GM12878 (cell line): ENCODE results near the gene RPRD2. TPM values are rescaled to one million over a fixed set of nuclear protein-coding genes. Genes with fewer than 3 reads are reported as not detected.

Experiments
- ATAC-seq: fragments of 200-7000 bp; cut with Tn5 transposase; 3 replicates; pipeline ENCODE4 v1.9.1; 2020; ENCODE audit warnings: mild to moderate bottlenecking, moderate library complexity
- BruUV-seq: library from RNA; stranded (reverse); fragments of 400-500 nt; replicated peaks from 2 replicates; lab custom pipeline; 2021; lab: Mats Ljungman, UMichigan
- CTCF ChIA-PET: fragments of 300-600 bp; sonication (Branson Sonifier 250); formaldehyde crosslinking; extraction: SDS; loops from one replicate; lab custom pipeline; 2021; ENCODE audit warnings: inconsistent platforms; lab: Yijun Ruan, JAX
- POLR2A ChIA-PET: fragments of 350-600 bp; formaldehyde crosslinking; extraction: SDS; loops from one replicate; lab custom pipeline; 2021; ENCODE audit warnings: inconsistent platforms; lab: Charles Lee
- RAD21 ChIA-PET: fragments of 300-600 bp; sonication (Branson Sonifier 250); formaldehyde crosslinking; loops from one replicate; lab custom pipeline; 2023; ENCODE audit warnings: antibody characterized with exemption; ENCODE audit not compliant: unreplicated experiment; lab: Charles Lee
- SMC1A ChIA-PET: fragments of 300-600 bp; sonication (Branson Sonifier 250); formaldehyde crosslinking; loops from one replicate; lab custom pipeline; 2023; ENCODE audit not compliant: unreplicated experiment, uncharacterized antibody; lab: Charles Lee
- DNase-seq: peaks from one replicate; pipeline ENCODE4 v3.0.0-alpha.2; 2011; ENCODE audit warnings: low read depth, low spot score
- FAIRE-seq: peaks from 3 replicates; lab custom pipeline; 2011; peaks lifted over from hg19 to GRCh38; lab: Jason Lieb, UNC
- H2AFZ ChIP-seq: 2 replicates; pipeline ENCODE4 v1.6.0; 2011; ENCODE audit warnings: low read depth, low read length, control low read depth; ENCODE audit not compliant: control insufficient read depth
- H3K27ac ChIP-seq: 2 replicates; pipeline ENCODE4 v1.5.1; 2011; ENCODE audit warnings: control low read depth; ENCODE audit not compliant: control insufficient read depth, insufficient read depth
- H3K27me3 ChIP-seq, 2 experiments: replicated peaks in 1 of 2; 2 replicates each; pipeline versions ENCODE4 v1.6.0 to v1.6.1; 2011; ENCODE audit warnings: low read length in 1 of 2; ENCODE audit not compliant: control insufficient read depth in 2 of 2, insufficient read depth in 2 of 2
- H3K36me3 ChIP-seq, 2 experiments: 2 replicates each; pipeline ENCODE4 v1.5.1; 2011; ENCODE audit warnings: low read length in 1 of 2; ENCODE audit not compliant: control insufficient read depth in 2 of 2, insufficient read depth in 2 of 2
- H3K4me1 ChIP-seq: 2 replicates; pipeline ENCODE4 v1.6.1; 2011; ENCODE audit warnings: mild to moderate bottlenecking, low read length, moderate library complexity, mixed read lengths; ENCODE audit not compliant: control insufficient read depth, insufficient read depth
- H3K4me2 ChIP-seq: 2 replicates; pipeline ENCODE4 v1.6.0; 2011; ENCODE audit warnings: control low read depth; ENCODE audit not compliant: control insufficient read depth, insufficient read depth
- H3K4me3 ChIP-seq: fragments of 200-600 bp; sonication (generic); 2 replicates; pipeline ENCODE4 v1.5.1; 2016
- H3K79me2 ChIP-seq: 2 replicates; pipeline ENCODE4 v1.6.0; 2011; ENCODE audit warnings: low read length; ENCODE audit not compliant: control insufficient read depth, insufficient read depth
- H3K9ac ChIP-seq: 2 replicates; pipeline ENCODE4 v1.8.0; 2011; ENCODE audit warnings: low read length, control low read depth, mixed read lengths; ENCODE audit not compliant: control insufficient read depth, insufficient read depth
- H3K9me3 ChIP-seq: replicated peaks from 3 replicates; pipeline ENCODE4 v1.5.1; 2011; ENCODE audit warnings: mild to moderate bottlenecking, low read length; ENCODE audit not compliant: control insufficient read depth, insufficient read depth
- H4K20me1 ChIP-seq: 2 replicates; pipeline ENCODE4 v1.6.0; 2011; ENCODE audit not compliant: control insufficient read depth, insufficient read depth
- BHLHE40 ChIP-seq, 2 experiments: fragments of 450-650 bp in 1 of 2; IDR thresholded peaks; 2 replicates each; pipeline ENCODE4 v1.6.1; 2011 to 2017; ENCODE audit warnings: low read depth in 2 of 2, borderline replicate concordance in 1 of 2, improper control_type of control experiment in 1 of 2, low read length in 1 of 2, mild to moderate bottlenecking in 1 of 2
- CHD2 ChIP-seq: IDR thresholded peaks from 2 replicates; pipeline ENCODE4 v1.6.1; 2011; ENCODE audit warnings: low read depth, low read length, improper control_type of control experiment, borderline replicate concordance
- CHD4 ChIP-seq: fragments of 200-600 bp; sonication (generic); IDR thresholded peaks from 2 replicates; pipeline ENCODE4 v1.6.1; 2016; ENCODE audit warnings: mild to moderate bottlenecking
- FOS ChIP-seq: IDR thresholded peaks from 3 replicates; pipeline ENCODE4 v1.6.1; 2011; ENCODE audit warnings: borderline replicate concordance; ENCODE audit not compliant: insufficient read length; ENCODE audit errors: extremely low read depth
- HDAC2 ChIP-seq: fragments of 200-600 bp; sonication (generic); IDR thresholded peaks from 2 replicates; pipeline ENCODE4 v1.6.1; 2017
- IKZF1 ChIP-seq: fragments of 450-650 bp; conservative IDR thresholded peaks from 2 replicates; pipeline ENCODE4 v1.6.1; 2017; ENCODE audit warnings: antibody characterized with exemption, mild to moderate bottlenecking
- KDM1A ChIP-seq: fragments of 200-600 bp; sonication (generic); IDR thresholded peaks from 2 replicates; pipeline ENCODE4 v1.6.1; 2016; ENCODE audit warnings: borderline replicate concordance
- MYB ChIP-seq: fragments of 150-350 bp; IDR thresholded peaks from 2 replicates; pipeline ENCODE4 v1.6.1; 2014; ENCODE audit warnings: mild to moderate bottlenecking, low read depth, low read length, borderline replicate concordance
- MYC ChIP-seq: IDR thresholded peaks from 2 replicates; pipeline ENCODE4 v1.6.1; 2011; ENCODE audit warnings: mild to moderate bottlenecking, low read length, moderate library complexity, inconsistent platforms; ENCODE audit not compliant: insufficient read depth, insufficient replicate concordance, insufficient read length, severe bottlenecking
- PAX8 ChIP-seq: fragments of 450-650 bp; IDR thresholded peaks from 2 replicates; pipeline ENCODE4 v1.6.1; 2017; ENCODE audit warnings: mild to moderate bottlenecking, moderate library complexity
- POLR2A ChIP-seq: IDR thresholded peaks from 2 replicates; pipeline ENCODE4 v1.6.1; 2011; ENCODE audit warnings: low read depth, mild to moderate bottlenecking, low read length
- POLR2AphosphoS2 ChIP-seq: IDR thresholded peaks from 2 replicates; pipeline ENCODE4 v1.6.1; 2011; ENCODE audit warnings: low read depth, mild to moderate bottlenecking, low read length, improper control_type of control experiment, moderate library complexity
- RFX5 ChIP-seq: IDR thresholded peaks from 2 replicates; pipeline ENCODE4 v1.6.1; 2011; ENCODE audit warnings: low read depth, low read length, improper control_type of control experiment
- SIX5 ChIP-seq: IDR thresholded peaks from 2 replicates; pipeline ENCODE4 v1.6.1; 2011; ENCODE audit warnings: mild to moderate bottlenecking, low read depth, low read length, moderate library complexity; ENCODE audit not compliant: severe bottlenecking
- SREBF2 ChIP-seq: IDR thresholded peaks from 2 replicates; pipeline ENCODE4 v1.6.1; 2012; ENCODE audit warnings: mild to moderate bottlenecking, low read length
- TCF12 ChIP-seq: IDR thresholded peaks from 2 replicates; pipeline ENCODE4 v1.6.1; 2011; ENCODE audit warnings: low read depth, mild to moderate bottlenecking, low read length
- WRNIP1 ChIP-seq: IDR thresholded peaks from 2 replicates; pipeline ENCODE4 v1.6.1; 2011; ENCODE audit warnings: low read depth, low read length, improper control_type of control experiment, borderline replicate concordance
- WGBS: methylation state at CpG from one replicate; pipeline ENCODE4 v1.1.6; 2016; ENCODE audit warnings: low lambda C conversion rate; ENCODE audit not compliant: insufficient replicate concordance, insufficient coverage; ENCODE audit errors: missing lambda C conversion rate; 5-methylcytosine and 5-hydroxymethylcytosine counted together
- in situ Hi-C: fragments of 300-500 bp; cut with MboI; formaldehyde crosslinking; loops from 9 replicates; pipeline ENCODE4 v1.14.3; 2018; ENCODE audit warnings: mixed read lengths
- intact Hi-C: fragments of 100-400 bp; cut with micrococcal nuclease; formaldehyde crosslinking; loops from one replicate; pipeline ENCODE4 v1.14.2; 2022; ENCODE audit not compliant: unreplicated experiment
- polyA plus RNA-seq, 11 experiments: library from polyadenylated mRNA; depleted of rRNA in 4 of 11; unstranded in 6 of 11; stranded (reverse) in 5 of 11; fragments of >200 nt; fragmentation: Nextera tagmentation in 4 of 11; fragmentation: Illumina TruSeq in 1 of 11; extraction: Ambion mirVana in 4 of 11; extraction: Trizol in 1 of 11; gene quantifications; 1 replicate in 1 of 11; 2 replicates in 10 of 11; pipeline versions ENCODE4 v1.2.1 to v1.2.3, GENCODE V29; 2011 to 2016; ENCODE audit warnings: inconsistent platforms in 2 of 11, missing spikeins in 2 of 11, low read depth in 1 of 11
- total RNA-seq, 4 experiments: library from RNA; depleted of rRNA in 3 of 4; stranded (reverse); fragments of >200 nt in 3 of 4; fragmentation: Illumina TruSeq in 1 of 4; extraction: Trizol in 1 of 4; gene quantifications; 2 replicates each; pipeline versions ENCODE4 v1.2.1 to v1.2.3, GENCODE V29; 2013 to 2021
- TF ChIP-seq, protein P1 (sequence below): fragments of 450-650 bp; conservative IDR thresholded peaks from 2 replicates; pipeline ENCODE4 v1.6.1; 2017; ENCODE audit warnings: mild to moderate bottlenecking, moderate library complexity
- TF ChIP-seq, protein P2 (sequence below): IDR thresholded peaks from 2 replicates; pipeline ENCODE4 v1.6.1; 2012; ENCODE audit warnings: low read depth, low read length, improper control_type of control experiment

Gene RPRD2
- total and polyA plus RNA-seq, 10 of the 15 experiments (the other 5 are each of a cell fraction or from before 2014, with no cell fraction given): 1.9 to 24.8 (median 13.3) TPM

DNA sequence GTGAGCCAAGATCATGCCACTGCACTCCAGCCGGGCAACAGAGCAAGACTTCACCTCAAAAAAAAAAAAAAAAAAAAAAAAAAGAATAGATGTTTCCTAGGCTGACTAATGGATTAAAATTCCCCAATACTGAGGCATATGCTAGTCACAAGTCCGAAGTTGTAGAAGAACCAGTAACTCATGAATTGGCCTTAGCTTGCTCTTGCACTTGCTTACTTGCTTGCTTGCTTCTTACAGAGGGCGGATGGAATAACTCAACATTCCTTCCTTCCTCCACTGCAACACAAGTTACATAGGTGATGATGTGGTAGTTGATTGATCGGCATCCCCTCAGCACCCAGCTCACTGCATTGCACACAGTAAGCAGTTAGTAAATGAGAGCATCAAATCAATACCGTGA lies 120.5 kb downstream of the RPRD2 start:
- Histone ChIP-seq H3K4me2 (no peak overlapping the region), H3K27me3 (no peaks in the 10 kb centered on the region), H3K4me1 (no peaks in the 10 kb centered on the region), H3K9me3 (no peaks in the 10 kb centered on the region), H3K27ac (no peak overlapping the region), H3K4me3 (no peak overlapping the region), H3K36me3 (peaks cover 0 to 5% of the 10 kb centered on the region in 2 experiments; a peak in 1 of 4 replicates), H3K9ac (no peak overlapping the region), H3K79me2 (peaks cover 14% of the 10 kb centered on the region), H2AFZ (no peak overlapping the region), H4K20me1 (no peaks in the 10 kb centered on the region)
- ChIA-PET RAD21 (interaction anchor here (0.7 kb wide), 1 partner anchor 92 kb away, joined by 3 read pairs; no protein-coding TSS in a partner anchor), POLR2A (interaction anchor here (0.7 kb wide), 1 partner anchor 19 kb away, joined by 6 read pairs; no protein-coding TSS in a partner anchor), SMC1A (no interaction called here), CTCF (no interaction called here)
- DNase-seq (no peak), FAIRE-seq (no peak), ATAC-seq (no peak)
- WGBS: 84% methylated on average over 5 of the region's 5 CpGs
- TF ChIP-seq SIX5 (no peak), KDM1A (no peak), PAX8 (no peak), IKZF1 (no peak), MYC (no peak), CHD2 (no peak), SREBF2 (no peak), POLR2AphosphoS2 (no peak), FOS (no peak), CHD4 (no peak), TCF12 (no peak), MYB (no peak), POLR2A (no peak), HDAC2 (no peak), WRNIP1 (no peak), RFX5 (no peak), BHLHE40 (IDR thresholded peaks at IDR 0.05; ENCODE audit: borderline replicate concordance in 1 of 2, low read depth in 2 of 2, low read length in 1 of 2) (no peak)
- TF ChIP-seq, protein P1, sequence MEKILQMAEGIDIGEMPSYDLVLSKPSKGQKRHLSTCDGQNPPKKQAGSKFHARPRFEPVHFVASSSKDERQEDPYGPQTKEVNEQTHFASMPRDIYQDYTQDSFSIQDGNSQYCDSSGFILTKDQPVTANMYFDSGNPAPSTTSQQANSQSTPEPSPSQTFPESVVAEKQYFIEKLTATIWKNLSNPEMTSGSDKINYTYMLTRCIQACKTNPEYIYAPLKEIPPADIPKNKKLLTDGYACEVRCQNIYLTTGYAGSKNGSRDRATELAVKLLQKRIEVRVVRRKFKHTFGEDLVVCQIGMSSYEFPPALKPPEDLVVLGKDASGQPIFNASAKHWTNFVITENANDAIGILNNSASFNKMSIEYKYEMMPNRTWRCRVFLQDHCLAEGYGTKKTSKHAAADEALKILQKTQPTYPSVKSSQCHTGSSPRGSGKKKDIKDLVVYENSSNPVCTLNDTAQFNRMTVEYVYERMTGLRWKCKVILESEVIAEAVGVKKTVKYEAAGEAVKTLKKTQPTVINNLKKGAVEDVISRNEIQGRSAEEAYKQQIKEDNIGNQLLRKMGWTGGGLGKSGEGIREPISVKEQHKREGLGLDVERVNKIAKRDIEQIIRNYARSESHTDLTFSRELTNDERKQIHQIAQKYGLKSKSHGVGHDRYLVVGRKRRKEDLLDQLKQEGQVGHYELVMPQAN: no peak
- TF ChIP-seq, protein P2, sequence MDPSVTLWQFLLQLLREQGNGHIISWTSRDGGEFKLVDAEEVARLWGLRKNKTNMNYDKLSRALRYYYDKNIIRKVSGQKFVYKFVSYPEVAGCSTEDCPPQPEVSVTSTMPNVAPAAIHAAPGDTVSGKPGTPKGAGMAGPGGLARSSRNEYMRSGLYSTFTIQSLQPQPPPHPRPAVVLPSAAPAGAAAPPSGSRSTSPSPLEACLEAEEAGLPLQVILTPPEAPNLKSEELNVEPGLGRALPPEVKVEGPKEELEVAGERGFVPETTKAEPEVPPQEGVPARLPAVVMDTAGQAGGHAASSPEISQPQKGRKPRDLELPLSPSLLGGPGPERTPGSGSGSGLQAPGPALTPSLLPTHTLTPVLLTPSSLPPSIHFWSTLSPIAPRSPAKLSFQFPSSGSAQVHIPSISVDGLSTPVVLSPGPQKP: no peak
- intact Hi-C loops (loop anchor here (10.0 kb wide), 1 partner anchor 140 kb away; the partner anchor contains the start of gene ENSA), in situ Hi-C loops (no loop called here)
- no TSS peak for BruUV-seq
